HEK293T (cell line): ENCODE data around the gene UBR3.
A peak's percentile ranks its signal among the peaks of the same experiment; 100 is the strongest.
"Not testable (repeated sequence)": the region's sequence is repeated elsewhere in the genome, so short reads cannot be mapped to it uniquely, and the experiment has no call there.

Experiments used
- CTCF ChIA-PET: fragments of 350-600 bp; formaldehyde crosslinking; extraction: SDS; loops from one replicate; lab custom pipeline; 2021; ENCODE audit warnings: antibody characterized with exemption, inconsistent platforms; lab: Yijun Ruan, JAX
- POLR2A ChIA-PET: fragments of 350-600 bp; formaldehyde crosslinking; extraction: SDS; loops from one replicate; lab custom pipeline; 2020; ENCODE audit warnings: antibody characterized with exemption, inconsistent platforms; lab: Yijun Ruan, JAX
- DNase-seq: peaks from one replicate; pipeline ENCODE4 v3.0.0; 2012; ENCODE audit warnings: mixed read lengths; ENCODE audit errors: extremely low spot score
- ARNT ChIP-seq: fragments of 450-650 bp; IDR thresholded peaks from 2 replicates; pipeline ENCODE4 v1.6.1; 2017; ENCODE audit warnings: mild to moderate bottlenecking
- BHLHE40 ChIP-seq: fragments of 450-650 bp; IDR thresholded peaks from 2 replicates; pipeline ENCODE4 v1.6.1; 2016; ENCODE audit warnings: mild to moderate bottlenecking, moderate library complexity, borderline replicate concordance
- CTBP1 ChIP-seq: fragments of 450-650 bp; IDR thresholded peaks from 2 replicates; pipeline ENCODE4 v1.6.1; 2016; ENCODE audit warnings: borderline replicate concordance
- ELF4 ChIP-seq: fragments of 450-650 bp; IDR thresholded peaks from 2 replicates; pipeline ENCODE4 v1.6.1; 2017; ENCODE audit warnings: antibody characterized with exemption
- FOXA1 ChIP-seq: fragments of 450-650 bp; IDR thresholded peaks from 2 replicates; pipeline ENCODE4 v1.6.1; 2016; ENCODE audit warnings: mild to moderate bottlenecking
- FOXK2 ChIP-seq: fragments of 450-650 bp; IDR thresholded peaks from 2 replicates; pipeline ENCODE4 v1.6.1; 2016; ENCODE audit warnings: mild to moderate bottlenecking
- FOXM1 ChIP-seq: fragments of 450-650 bp; IDR thresholded peaks from 2 replicates; pipeline ENCODE4 v1.6.1; 2017; ENCODE audit warnings: mild to moderate bottlenecking, borderline replicate concordance
- HDGF ChIP-seq: fragments of 450-650 bp; IDR thresholded peaks from 2 replicates; pipeline ENCODE4 v1.6.1; 2017; ENCODE audit warnings: antibody characterized with exemption, borderline replicate concordance
- L3MBTL2 ChIP-seq: fragments of 450-650 bp; conservative IDR thresholded peaks from 2 replicates; pipeline ENCODE4 v1.6.1; 2016; ENCODE audit warnings: mild to moderate bottlenecking
- LEF1 ChIP-seq: fragments of 450-650 bp; IDR thresholded peaks from 2 replicates; pipeline ENCODE4 v1.6.1; 2017; ENCODE audit warnings: mild to moderate bottlenecking, borderline replicate concordance
- NFRKB ChIP-seq: fragments of 450-650 bp; IDR thresholded peaks from 2 replicates; pipeline ENCODE4 v1.6.1; 2016; ENCODE audit warnings: mild to moderate bottlenecking, moderate library complexity
- PKNOX1 ChIP-seq: fragments of 450-650 bp; IDR thresholded peaks from 2 replicates; pipeline ENCODE4 v1.6.1; 2016
- SP1 ChIP-seq: fragments of 450-650 bp; IDR thresholded peaks from 2 replicates; pipeline ENCODE4 v1.6.1; 2017
- SUZ12 ChIP-seq: fragments of 450-650 bp; IDR thresholded peaks from 2 replicates; pipeline ENCODE4 v1.6.1; 2016; ENCODE audit warnings: mild to moderate bottlenecking
- TARDBP ChIP-seq: fragments of 450-650 bp; IDR thresholded peaks from 2 replicates; pipeline ENCODE4 v1.6.1; 2016
- ZNF384 ChIP-seq: fragments of 450-650 bp; IDR thresholded peaks from 2 replicates; pipeline ENCODE4 v1.6.1; 2016

UBR3 gene

GRCh38 chr2:169798718-169799592 lies 28.3 kb upstream of the UBR3 start, which contains the start of gene SSB:
Gene SSB (plus strand): TSS chr2:169798871. CDS start chr2:169800961, 2,090 bp downstream.
- POLR2A ChIA-PET = interaction anchor here (0.7 to 1.2 kb wide), 6 partner anchors 9 to 290 kb away, joined by 3 to 7 read pairs (median 4); partner anchors contain the start of genes KLHL23, KLHL41 and UBR3
- CTCF ChIA-PET = no interaction called here
- TF ChIP-seq ZNF384 = peak; percentile 57; the same call in 1 of the 2 replicates
- TF ChIP-seq HDGF = no peak
- TF ChIP-seq CTBP1 = no peak
- DNase-seq = peak; percentile 97

GRCh38 chr2:169803480-169803879 lies 23.8 kb upstream of the UBR3 start:
- ChIA-PET POLR2A (no interaction called here), CTCF (interaction anchor here (0.7 kb wide), 1 partner anchor 737 kb away, joined by 3 read pairs; no protein-coding TSS in a partner anchor)
- DNase-seq = no peak
- TF ChIP-seq L3MBTL2 = no peak
- TF ChIP-seq ZNF384 = no peak
- TF ChIP-seq ARNT = no peak
- TF ChIP-seq NFRKB = no peak
- no peak for TF ChIP-seq PKNOX1
- no peak for TF ChIP-seq SP1
- no peak for TF ChIP-seq SUZ12
- no peak for TF ChIP-seq FOXK2
- TF ChIP-seq TARDBP = no peak
- TF ChIP-seq LEF1 = no peak
- no peak for TF ChIP-seq CTBP1
- TF ChIP-seq FOXA1 = no peak
- no peak for TF ChIP-seq BHLHE40
- no peak for TF ChIP-seq FOXM1
- TF ChIP-seq ELF4 = no peak
- no peak for TF ChIP-seq HDGF

- ChIA-PET CTCF (no interaction called here), POLR2A (no interaction called here)
- no peak for DNase-seq
- TF ChIP-seq CTBP1 (no peak), SP1 (no peak), ZNF384 (no peak), PKNOX1 (no peak), LEF1 (no peak), BHLHE40 (no peak), SUZ12 (no peak), ELF4 (no peak), FOXM1 (no peak)
These were observed 20.7 kb upstream of the UBR3 start for GRCh38 chr2:169806586-169806985.

- no peak for TF ChIP-seq ARNT
- TF ChIP-seq HDGF = no peak
- TF ChIP-seq FOXA1 = no peak
- no peak for TF ChIP-seq FOXK2
- TF ChIP-seq BHLHE40 = no peak
- TF ChIP-seq NFRKB = no peak
- TF ChIP-seq SP1 = no peak
- TF ChIP-seq SUZ12 = no peak
- TF ChIP-seq L3MBTL2 = no peak
- TF ChIP-seq CTBP1 = no peak
- TF ChIP-seq PKNOX1 = no peak
- no peak for TF ChIP-seq ZNF384
- no peak for TF ChIP-seq LEF1
- ChIA-PET POLR2A (no interaction called here), CTCF (no interaction called here)
- no peak for DNase-seq
These were observed 19.0 kb upstream of the UBR3 start for GRCh38 chr2:169808221-169808620.

GRCh38 chr2:169815849-169816248 lies 11.4 kb upstream of the UBR3 start:
- DNase-seq = no peak
- POLR2A ChIA-PET = no interaction called here

GRCh38 chr2:169816961-169817360 lies 10.3 kb upstream of the UBR3 start:
- POLR2A ChIA-PET, DNase-seq, CTCF ChIA-PET: not testable (repeated sequence)

More at GRCh38 chr2:169815849-169816248, 11.4 kb upstream of the UBR3 start:
- CTCF ChIA-PET = interaction anchor here (0.6 kb wide), 1 partner anchor 165 kb away, joined by 3 read pairs; no protein-coding TSS in a partner anchor
- TF ChIP-seq ZNF384 = no peak
- TF ChIP-seq TARDBP = no peak
- TF ChIP-seq FOXM1 = no peak
- no peak for TF ChIP-seq NFRKB
- TF ChIP-seq BHLHE40 = no peak
- TF ChIP-seq L3MBTL2 = no peak
- TF ChIP-seq ELF4 = no peak
- TF ChIP-seq ARNT = no peak
- TF ChIP-seq FOXA1 = no peak
- no peak for TF ChIP-seq CTBP1
- TF ChIP-seq SUZ12 = no peak
- no peak for TF ChIP-seq HDGF
- TF ChIP-seq PKNOX1 = no peak
- TF ChIP-seq SP1 = no peak
- no peak for TF ChIP-seq LEF1
- TF ChIP-seq FOXK2 = no peak

- POLR2A ChIA-PET = not testable (repeated sequence)
- CTCF ChIA-PET = interaction anchor here (0.5 kb wide), 1 partner anchor 365 kb away, joined by 3 read pairs; no protein-coding TSS in a partner anchor
These were observed 9.9 kb upstream of the UBR3 start for GRCh38 chr2:169817369-169817768.

More at GRCh38 chr2:169817369-169817768, 9.9 kb upstream of the UBR3 start:
- not testable (repeated sequence) for DNase-seq
